Gastrocnemius medialis (tissue), 4 donors: ENCODE results near the gene SLC25A18. TPM values are rescaled to one million over a fixed set of nuclear protein-coding genes. Genes with fewer than 3 reads are reported as not detected.

ENCODE experiments used
- ATAC-seq, 2 donors: fragments of 150-250 bp; one replicate each; pipeline ENCODE4 v1.9.1; 2016
- DNase-seq, 2 donors: peaks; one replicate each; pipeline ENCODE4 v3.0.0-alpha.2; 2019
- H3K27ac ChIP-seq, 4 donors: fragments of 200-600 bp; sonication (generic); 1 replicate in 1 of 4; 2 replicates in 3 of 4; pipeline ENCODE4 v1.5.1; 2016 to 2018; ENCODE audit warnings: mild to moderate bottlenecking in 2 of 4, moderate library complexity in 1 of 4
- H3K27me3 ChIP-seq, 3 donors: fragments of 200-600 bp; sonication (generic) in 2 of 3; 1 replicate in 1 of 3; 2 replicates in 2 of 3; pipeline versions ENCODE4 v1.5.1 to v1.6.0; 2016 to 2019; ENCODE audit warnings: mild to moderate bottlenecking in 1 of 3, moderate library complexity in 1 of 3
- H3K36me3 ChIP-seq, 2 donors: fragments of 200-600 bp; sonication (generic) in 1 of 2; one replicate each; pipeline ENCODE4 v1.5.1; 2017 to 2018
- H3K4me1 ChIP-seq, 2 donors: fragments of 200-600 bp; sonication (generic) in 1 of 2; one replicate each; pipeline ENCODE4 v1.5.1; 2016 to 2017; ENCODE audit warnings: mild to moderate bottlenecking in 2 of 2
- H3K4me3 ChIP-seq, 4 donors: fragments of 200-600 bp; sonication (generic) in 3 of 4; 1 replicate in 1 of 4; 2 replicates in 3 of 4; pipeline ENCODE4 v1.5.1; 2016 to 2019; ENCODE audit warnings: mild to moderate bottlenecking in 2 of 4
- H3K9me3 ChIP-seq, 3 donors: fragments of 200-600 bp; sonication (generic) in 2 of 3; 1 replicate in 1 of 3; 2 replicates in 2 of 3; pipeline ENCODE4 v1.5.1; 2016 to 2019
- POLR2A ChIP-seq, 2 donors: fragments of 450-650 bp; IDR thresholded peaks; one replicate each; pipeline ENCODE4 v1.6.1; 2017; ENCODE audit warnings: antibody characterized with exemption in 2 of 2, mild to moderate bottlenecking in 2 of 2, moderate library complexity in 2 of 2
- in situ Hi-C, 4 donors: fragments of 200-750 bp; cut with MboI; loops; one replicate each; pipeline versions ENCODE4 v1.15.0 to v1.8.0; 2017; ENCODE audit warnings: low sequenced_read_pairs in 4 of 4
- intact Hi-C: fragments of 100-400 bp; cut with DNase I; formaldehyde crosslinking; loops from one replicate; pipeline ENCODE4 v1.15.1; 2023; ENCODE audit warnings: low total_unique reads
- total RNA-seq, 4 donors: library from RNA; depleted of rRNA; stranded (reverse); fragments of >200 nt; gene quantifications; one replicate each; pipeline versions ENCODE4 v1.1.0 to v1.2.3, GENCODE V29; 2016
- TF ChIP-seq, protein P1 (sequence below), 5 experiments: fragments of 450-650 bp in 3 of 5; fragments of 200-600 bp in 2 of 5; sonication (generic) in 2 of 5; IDR thresholded peaks in 4 of 5; conservative IDR thresholded peaks in 1 of 5; 1 replicate in 4 of 5; 2 replicates in 1 of 5; pipeline ENCODE4 v1.5.1; 2016 to 2019; ENCODE audit warnings: antibody characterized with exemption in 5 of 5, mild to moderate bottlenecking in 3 of 5, moderate library complexity in 3 of 5

The SLC25A18 gene
- total RNA-seq, 4 donors from 2014 or later, result 9.3 to 22.2 (median 13.3) TPM

DNA sequence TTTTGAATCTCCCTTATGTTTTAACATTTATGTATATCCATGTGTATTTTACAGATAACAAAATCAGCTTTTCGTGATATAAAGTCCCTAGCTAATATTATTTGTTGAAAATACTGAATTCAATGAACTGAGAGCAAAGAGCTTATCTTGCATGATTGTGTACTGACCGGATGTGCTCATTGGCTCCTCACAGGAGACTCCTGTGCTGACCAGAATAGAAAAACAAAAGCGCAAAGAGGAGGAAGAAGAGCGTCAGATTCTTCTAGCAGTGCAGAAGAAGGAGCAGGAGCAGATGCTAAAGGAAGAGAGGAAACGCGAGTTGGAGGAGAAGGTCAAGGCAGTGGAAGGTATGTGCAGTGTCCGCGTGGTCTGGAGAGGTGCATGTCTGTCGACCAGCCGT is 39.4 kb upstream of the SLC25A18 start:
- H3K27ac ChIP-seq, result no peak overlapping the region
- no peak for TF ChIP-seq POLR2A (IDR thresholded peaks at IDR 0.05)
- TF ChIP-seq, protein P1, sequence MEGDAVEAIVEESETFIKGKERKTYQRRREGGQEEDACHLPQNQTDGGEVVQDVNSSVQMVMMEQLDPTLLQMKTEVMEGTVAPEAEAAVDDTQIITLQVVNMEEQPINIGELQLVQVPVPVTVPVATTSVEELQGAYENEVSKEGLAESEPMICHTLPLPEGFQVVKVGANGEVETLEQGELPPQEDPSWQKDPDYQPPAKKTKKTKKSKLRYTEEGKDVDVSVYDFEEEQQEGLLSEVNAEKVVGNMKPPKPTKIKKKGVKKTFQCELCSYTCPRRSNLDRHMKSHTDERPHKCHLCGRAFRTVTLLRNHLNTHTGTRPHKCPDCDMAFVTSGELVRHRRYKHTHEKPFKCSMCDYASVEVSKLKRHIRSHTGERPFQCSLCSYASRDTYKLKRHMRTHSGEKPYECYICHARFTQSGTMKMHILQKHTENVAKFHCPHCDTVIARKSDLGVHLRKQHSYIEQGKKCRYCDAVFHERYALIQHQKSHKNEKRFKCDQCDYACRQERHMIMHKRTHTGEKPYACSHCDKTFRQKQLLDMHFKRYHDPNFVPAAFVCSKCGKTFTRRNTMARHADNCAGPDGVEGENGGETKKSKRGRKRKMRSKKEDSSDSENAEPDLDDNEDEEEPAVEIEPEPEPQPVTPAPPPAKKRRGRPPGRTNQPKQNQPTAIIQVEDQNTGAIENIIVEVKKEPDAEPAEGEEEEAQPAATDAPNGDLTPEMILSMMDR (IDR thresholded peaks at IDR 0.05 in 4 of 5, conservative IDR thresholded peaks at IDR 0.05 in 1 of 5), result no peak
- no peak for ATAC-seq
- no peaks in the 10 kb centered on the region for H3K36me3 ChIP-seq
- no peaks in the 10 kb centered on the region for H3K27me3 ChIP-seq
- no peak for DNase-seq
- peaks cover 0 to under 1% of the 10 kb centered on the region in 2 donors for H3K4me1 ChIP-seq
- intact Hi-C loops (no loop called here), in situ Hi-C loops (loop anchor here in 1 of 4 donors (25.0 kb wide), 1 partner anchor 337 kb away; no protein-coding TSS in a partner anchor)
- no peak overlapping the region for H3K4me3 ChIP-seq
- H3K9me3 ChIP-seq, result no peaks in the 10 kb centered on the region

DNA sequence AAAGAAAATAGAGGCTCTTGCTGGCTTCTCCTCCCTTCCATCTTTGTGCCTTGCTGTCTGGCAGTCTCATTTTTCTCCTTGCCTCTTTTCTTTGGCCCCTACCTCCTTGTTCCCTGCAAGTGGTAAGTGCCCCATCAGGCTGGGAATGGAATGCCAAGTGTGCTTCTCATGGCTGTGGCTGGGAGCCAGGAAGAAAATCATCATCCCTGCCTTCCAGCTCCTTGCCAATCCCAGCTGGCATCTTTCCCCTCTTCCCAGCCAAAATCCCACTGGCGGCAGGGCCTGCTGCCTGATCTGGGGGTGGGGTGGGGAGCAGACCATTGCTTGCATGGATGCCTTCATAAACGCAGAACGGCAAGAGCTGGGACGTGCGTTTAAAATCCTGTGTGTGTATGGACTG is 27.0 kb upstream of the SLC25A18 start:
- intact Hi-C loops (no loop called here), in situ Hi-C loops (no loop called here)
- Histone ChIP-seq H3K4me1 (no peaks in the 10 kb centered on the region), H3K27ac (peak overlapping the region in 3 of 4 donors; percentile 21 to 50 (median 27)), H3K4me3 (no peak overlapping the region), H3K27me3 (no peaks in the 10 kb centered on the region), H3K9me3 (no peaks in the 10 kb centered on the region), H3K36me3 (peaks cover 0 to 34% of the 10 kb centered on the region in 2 donors)
- ATAC-seq (no peak), DNase-seq (no peak)
- TF ChIP-seq, protein P1 (IDR thresholded peaks at IDR 0.05 in 4 of 5, conservative IDR thresholded peaks at IDR 0.05 in 1 of 5), result no peak
- no peak for TF ChIP-seq POLR2A (IDR thresholded peaks at IDR 0.05)

DNA sequence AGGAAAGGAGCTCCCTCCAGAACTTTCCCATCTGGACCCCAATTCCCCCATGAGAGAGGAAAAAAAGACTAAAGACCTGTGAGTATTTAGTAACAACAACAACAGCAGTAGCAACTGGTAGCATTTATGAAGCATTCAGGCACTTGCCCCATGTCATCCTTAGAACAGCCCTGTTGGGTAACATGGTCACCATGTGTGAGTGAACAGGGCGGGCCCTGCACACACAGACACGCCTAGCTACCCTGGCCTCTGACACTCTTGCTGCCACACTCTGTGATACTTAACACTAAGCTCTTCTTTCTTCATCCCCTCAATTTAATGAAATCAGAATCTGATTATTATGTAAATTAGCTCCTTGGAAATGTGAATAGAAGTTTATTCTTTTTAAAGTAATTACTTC is 26.1 kb upstream of the SLC25A18 start:
- no peak for ATAC-seq
- Histone ChIP-seq H3K4me3 (no peak overlapping the region), H3K27me3 (no peaks in the 10 kb centered on the region), H3K9me3 (no peaks in the 10 kb centered on the region), H3K36me3 (peaks cover 0 to 43% of the 10 kb centered on the region in 2 donors), H3K27ac (peak overlapping the region in 2 of 4 donors; percentile 27 to 50), H3K4me1 (no peaks in the 10 kb centered on the region)
- no peak for DNase-seq
- TF ChIP-seq, protein P1 (IDR thresholded peaks at IDR 0.05 in 4 of 5, conservative IDR thresholded peaks at IDR 0.05 in 1 of 5), result no peak
- TF ChIP-seq POLR2A (IDR thresholded peaks at IDR 0.05), result no peak
- intact Hi-C loops (no loop called here), in situ Hi-C loops (no loop called here)

DNA sequence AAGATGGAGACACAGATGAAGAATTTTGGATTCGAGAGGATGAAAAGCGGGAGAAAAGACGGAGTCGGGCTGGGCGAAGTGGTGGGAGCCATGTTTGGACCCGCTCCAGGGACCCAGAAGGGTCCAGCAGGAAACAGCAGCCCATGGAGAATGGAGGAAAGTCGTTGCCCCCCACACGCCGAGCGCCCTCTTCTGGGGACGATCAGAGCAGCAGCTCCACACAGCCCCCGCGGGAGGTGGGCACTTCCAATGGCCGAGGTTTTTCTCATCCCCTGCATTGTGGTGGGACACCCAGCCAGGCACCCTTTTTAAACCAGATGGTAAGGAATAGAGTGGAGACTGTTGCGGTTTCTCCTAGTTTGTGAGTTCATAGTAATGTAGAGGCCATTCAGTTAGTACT is 22.8 kb upstream of the SLC25A18 start:
- ATAC-seq (no peak), DNase-seq (no peak)
- Histone ChIP-seq H3K4me3 (no peak overlapping the region), H3K9me3 (no peaks in the 10 kb centered on the region), H3K27ac (no peak overlapping the region), H3K36me3 (peaks cover 0 to 56% of the 10 kb centered on the region in 2 donors), H3K27me3 (no peaks in the 10 kb centered on the region), H3K4me1 (no peaks in the 10 kb centered on the region)
- intact Hi-C loops (no loop called here), in situ Hi-C loops (no loop called here)
- TF ChIP-seq POLR2A (IDR thresholded peaks at IDR 0.05), result no peak
- TF ChIP-seq, protein P1 (IDR thresholded peaks at IDR 0.05 in 4 of 5, conservative IDR thresholded peaks at IDR 0.05 in 1 of 5), result peak in 2 of 5 experiments; percentile 30 to 40

DNA sequence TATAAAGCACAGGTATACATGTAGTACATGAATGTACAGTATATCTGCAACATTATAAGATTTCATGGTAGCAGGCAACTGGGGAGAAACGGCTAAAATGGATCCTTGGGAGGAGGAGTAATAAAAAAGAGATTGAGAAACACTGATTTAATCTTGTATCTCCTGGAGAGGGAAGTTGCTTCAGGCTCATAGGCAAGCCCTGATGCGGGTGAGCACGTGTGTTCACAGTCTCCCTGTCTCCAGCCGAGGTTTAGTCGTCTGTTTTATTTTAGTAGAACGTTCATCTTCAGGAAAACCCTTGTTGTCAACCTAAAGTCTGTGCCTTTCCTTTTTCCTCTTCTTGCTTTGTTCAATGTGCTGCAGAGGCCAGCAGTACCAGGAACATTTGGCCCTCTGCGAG is 21.8 kb upstream of the SLC25A18 start:
- Histone ChIP-seq H3K4me3 (no peak overlapping the region), H3K27ac (no peak overlapping the region), H3K4me1 (no peaks in the 10 kb centered on the region), H3K27me3 (no peaks in the 10 kb centered on the region), H3K36me3 (peaks cover 0 to 56% of the 10 kb centered on the region in 2 donors), H3K9me3 (no peaks in the 10 kb centered on the region)
- TF ChIP-seq POLR2A (IDR thresholded peaks at IDR 0.05), result no peak
- TF ChIP-seq, protein P1 (IDR thresholded peaks at IDR 0.05 in 4 of 5, conservative IDR thresholded peaks at IDR 0.05 in 1 of 5), result no peak
- DNase-seq (no peak), ATAC-seq (no peak)
- intact Hi-C loops, result no loop called here
- in situ Hi-C loops, result no loop called here
